SK-N-SH treated with all-trans-retinoic acid at 6 μM for 48 hours (cell line): ENCODE data around the gene SCO2.

Source experiments
- ESRRG ChIP-seq: fragments of 250-450 bp; sonication (Bioruptor Pico); IDR thresholded peaks from 2 replicates; pipeline ENCODE4 v1.6.1; 2021; ENCODE audit warnings: mild to moderate bottlenecking
- ZFP3 ChIP-seq: fragments of 250-450 bp; sonication (Bioruptor Pico); IDR thresholded peaks from 2 replicates; pipeline ENCODE4 v1.5.0; 2020; ENCODE audit warnings: mild to moderate bottlenecking, moderate library complexity
- ZFP30 ChIP-seq: fragments of 450-650 bp; formaldehyde crosslinking; IDR thresholded peaks from 2 replicates; pipeline ENCODE4 v1.5.0; 2022; ENCODE audit warnings: mild to moderate bottlenecking, moderate library complexity

- TF ChIP-seq ZFP30 (CRISPR knock-in tag) (no peak), ESRRG (CRISPR knock-in tag) (no peak), ZFP3 (CRISPR knock-in tag) (no peak)
These were observed 18.8 kb upstream of the SCO2 start for GRCh38 chr22:50544078-50544745.
